WTC11 (cell line): ENCODE measurements around the gene WDR81. TPM values are rescaled to one million over a fixed set of nuclear protein-coding genes. Genes with fewer than 3 reads are reported as not detected.

ENCODE experiments used
- ATAC-seq: fragments of 200-7000 bp; cut with Tn5 transposase; 2 replicates; pipeline ENCODE4 v1.10.0; 2021; ENCODE audit warnings: mild to moderate bottlenecking, moderate library complexity
- CTCF ChIA-PET: fragments of 300-600 bp; sonication (Branson Sonifier 250); formaldehyde crosslinking; loops from one replicate; lab custom pipeline; 2021; ENCODE audit warnings: antibody characterized with exemption; lab: Charles Lee
- POLR2A ChIA-PET: fragments of 350-600 bp; sonication (Branson Sonifier 250); formaldehyde crosslinking; loops from one replicate; lab custom pipeline; 2021; ENCODE audit warnings: antibody characterized with exemption; lab: Charles Lee
- DNase-seq: peaks from one replicate; pipeline ENCODE4 v3.0.0; 2021; ENCODE audit warnings: low spot score
- H3K27ac Mint-ChIP-seq: 2 replicates; pipeline ENCODE4 v1.8.0; 2021; ENCODE audit warnings: mixed read lengths
- H3K27me3 Mint-ChIP-seq: 2 replicates; pipeline ENCODE4 v1.8.0; 2021; ENCODE audit warnings: low read depth, mild to moderate bottlenecking, moderate library complexity, mixed read lengths
- H3K36me3 Mint-ChIP-seq: 2 replicates; pipeline ENCODE4 v1.8.0; 2021; ENCODE audit warnings: mixed read lengths
- H3K4me1 Mint-ChIP-seq: 2 replicates; pipeline ENCODE4 v1.8.0; 2022; ENCODE audit warnings: mixed read lengths
- H3K4me3 Mint-ChIP-seq: 2 replicates; pipeline ENCODE4 v1.8.0; 2021; ENCODE audit warnings: mild to moderate bottlenecking, moderate library complexity, mixed read lengths
- H3K9me3 Mint-ChIP-seq: 2 replicates; pipeline ENCODE4 v1.8.0; 2021; ENCODE audit warnings: mixed read lengths
- CBFB ChIP-seq: sonication (generic); formaldehyde crosslinking; IDR thresholded peaks from 2 replicates; pipeline ENCODE4 v1.8.1; 2022; ENCODE audit warnings: mild to moderate bottlenecking, low read depth, missing genetic modification reagents
- HMGA2 ChIP-seq: fragments of 250-450 bp; sonication (Bioruptor Pico); IDR thresholded peaks from 2 replicates; pipeline ENCODE4 v1.4.0; 2021; ENCODE audit warnings: mild to moderate bottlenecking, moderate library complexity
- KAT7 ChIP-seq: sonication (generic); formaldehyde crosslinking; IDR thresholded peaks from 2 replicates; pipeline ENCODE4 v1.8.1; 2023; ENCODE audit warnings: missing genetic modification reagents, mild to moderate bottlenecking, borderline replicate concordance
- NR1H2 ChIP-seq: sonication (generic); formaldehyde crosslinking; IDR thresholded peaks from 2 replicates; pipeline ENCODE4 v1.9.0; 2021; ENCODE audit warnings: mild to moderate bottlenecking, moderate library complexity, missing genetic modification reagents
- OVOL2 ChIP-seq: fragments of 250-450 bp; sonication (Bioruptor Pico); IDR thresholded peaks from 2 replicates; pipeline ENCODE4 v1.9.0; 2021; ENCODE audit warnings: mild to moderate bottlenecking, borderline replicate concordance
- RORB ChIP-seq: fragments of 250-450 bp; sonication (Bioruptor Pico); IDR thresholded peaks from 2 replicates; pipeline ENCODE4 v1.9.0; 2021; ENCODE audit warnings: mild to moderate bottlenecking
- TP53 ChIP-seq: sonication (generic); formaldehyde crosslinking; IDR thresholded peaks from 2 replicates; pipeline ENCODE4 v1.8.1; 2023; ENCODE audit warnings: mild to moderate bottlenecking, missing genetic modification reagents
- ZNF138 ChIP-seq: sonication (generic); formaldehyde crosslinking; conservative IDR thresholded peaks from 2 replicates; pipeline ENCODE4 v1.8.1; 2022; ENCODE audit warnings: mild to moderate bottlenecking, moderate library complexity, missing genetic modification reagents
- ZNF396 ChIP-seq: fragments of 250-450 bp; sonication (Bioruptor Pico); IDR thresholded peaks from 2 replicates; pipeline ENCODE4 v1.8.0; 2021; ENCODE audit warnings: mild to moderate bottlenecking, moderate library complexity, borderline replicate concordance
- ZNF423 ChIP-seq: fragments of 250-450 bp; sonication (Bioruptor Pico); IDR thresholded peaks from 2 replicates; pipeline ENCODE4 v2.1.2; 2022; ENCODE audit warnings: mild to moderate bottlenecking, moderate library complexity
- ZNF671 ChIP-seq: fragments of 250-450 bp; sonication (Bioruptor Pico); IDR thresholded peaks from 2 replicates; pipeline ENCODE4 v1.8.0; 2021; ENCODE audit warnings: mild to moderate bottlenecking
- total RNA-seq: library from RNA; stranded (reverse); gene quantifications from 3 replicates; pipeline ENCODE4 v1.2.3, GENCODE V29; 2021
- TF ChIP-seq, protein P1 (sequence below): sonication (generic); formaldehyde crosslinking; IDR thresholded peaks from 2 replicates; pipeline ENCODE4 v1.8.1; 2023; ENCODE audit warnings: mild to moderate bottlenecking, moderate library complexity, missing genetic modification reagents
- TF ChIP-seq, protein P2 (sequence below): fragments of 250-450 bp; sonication (Bioruptor Pico); IDR thresholded peaks from 2 replicates; pipeline ENCODE4 v1.9.0; 2021; ENCODE audit warnings: mild to moderate bottlenecking, borderline replicate concordance
- TF ChIP-seq, protein P3 (sequence below): sonication (generic); formaldehyde crosslinking; IDR thresholded peaks from 2 replicates; pipeline ENCODE4 v1.8.0; 2022; ENCODE audit warnings: mild to moderate bottlenecking, missing genetic modification reagents
- TF ChIP-seq, protein P4 (sequence below): sonication (generic); formaldehyde crosslinking; conservative IDR thresholded peaks from 2 replicates; pipeline ENCODE4 v1.8.1; 2022; ENCODE audit warnings: mild to moderate bottlenecking, missing genetic modification reagents
- TF ChIP-seq, protein P5 (sequence below): fragments of 250-450 bp; sonication (Bioruptor Pico); IDR thresholded peaks from 2 replicates; pipeline ENCODE4 v1.9.0; 2021; ENCODE audit warnings: moderate library complexity, mild to moderate bottlenecking, inconsistent platforms, borderline replicate concordance
- TF ChIP-seq, protein P6 (sequence below): sonication (generic); formaldehyde crosslinking; IDR thresholded peaks from 2 replicates; pipeline ENCODE4 v1.8.0; 2023; ENCODE audit warnings: mild to moderate bottlenecking, missing genetic modification reagents
- TF ChIP-seq, protein P7 (sequence below): sonication (generic); formaldehyde crosslinking; IDR thresholded peaks from 2 replicates; pipeline ENCODE4 v1.8.1; 2023; ENCODE audit warnings: mild to moderate bottlenecking, missing genetic modification reagents

The WDR81 gene
- total RNA-seq, 1 experiment from 2014 or later, result 16.4 TPM

DNA sequence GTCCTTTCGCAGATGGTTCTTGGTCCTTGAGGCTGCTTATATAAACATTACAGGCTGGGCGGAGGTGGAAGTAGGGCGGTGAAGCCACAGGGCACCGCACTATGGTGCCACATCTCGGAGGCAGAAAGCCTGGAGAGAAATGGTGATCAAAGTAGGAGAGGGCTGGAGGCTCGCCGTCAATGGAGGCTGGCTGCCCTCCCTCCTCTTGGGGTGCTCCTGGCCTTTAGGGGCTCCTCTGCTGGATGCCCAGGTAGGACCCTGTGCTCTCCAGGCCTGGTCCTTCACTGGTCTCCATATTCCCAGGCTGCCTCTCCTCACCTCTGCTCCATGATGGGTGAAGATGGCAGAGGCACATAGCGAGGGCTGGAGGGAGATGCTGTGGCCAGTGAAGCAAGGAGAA lies 12.2 kb upstream of the WDR81 start (continued):
- TF ChIP-seq, protein P1, sequence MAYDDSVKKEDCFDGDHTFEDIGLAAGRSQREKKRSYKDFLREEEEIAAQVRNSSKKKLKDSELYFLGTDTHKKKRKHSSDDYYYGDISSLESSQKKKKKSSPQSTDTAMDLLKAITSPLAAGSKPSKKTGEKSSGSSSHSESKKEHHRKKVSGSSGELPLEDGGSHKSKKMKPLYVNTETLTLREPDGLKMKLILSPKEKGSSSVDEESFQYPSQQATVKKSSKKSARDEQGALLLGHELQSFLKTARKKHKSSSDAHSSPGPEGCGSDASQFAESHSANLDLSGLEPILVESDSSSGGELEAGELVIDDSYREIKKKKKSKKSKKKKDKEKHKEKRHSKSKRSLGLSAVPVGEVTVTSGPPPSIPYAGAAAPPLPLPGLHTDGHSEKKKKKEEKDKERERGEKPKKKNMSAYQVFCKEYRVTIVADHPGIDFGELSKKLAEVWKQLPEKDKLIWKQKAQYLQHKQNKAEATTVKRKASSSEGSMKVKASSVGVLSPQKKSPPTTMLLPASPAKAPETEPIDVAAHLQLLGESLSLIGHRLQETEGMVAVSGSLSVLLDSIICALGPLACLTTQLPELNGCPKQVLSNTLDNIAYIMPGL (CRISPR knock-in tag), result no peak
- TF ChIP-seq HMGA2 (CRISPR knock-in tag) (no peak), ZNF671 (CRISPR knock-in tag) (no peak), TP53 (CRISPR knock-in tag) (no peak), ZNF423 (CRISPR knock-in tag) (no peak), ZNF138 (CRISPR knock-in tag) (no peak)
- TF ChIP-seq, protein P2, sequence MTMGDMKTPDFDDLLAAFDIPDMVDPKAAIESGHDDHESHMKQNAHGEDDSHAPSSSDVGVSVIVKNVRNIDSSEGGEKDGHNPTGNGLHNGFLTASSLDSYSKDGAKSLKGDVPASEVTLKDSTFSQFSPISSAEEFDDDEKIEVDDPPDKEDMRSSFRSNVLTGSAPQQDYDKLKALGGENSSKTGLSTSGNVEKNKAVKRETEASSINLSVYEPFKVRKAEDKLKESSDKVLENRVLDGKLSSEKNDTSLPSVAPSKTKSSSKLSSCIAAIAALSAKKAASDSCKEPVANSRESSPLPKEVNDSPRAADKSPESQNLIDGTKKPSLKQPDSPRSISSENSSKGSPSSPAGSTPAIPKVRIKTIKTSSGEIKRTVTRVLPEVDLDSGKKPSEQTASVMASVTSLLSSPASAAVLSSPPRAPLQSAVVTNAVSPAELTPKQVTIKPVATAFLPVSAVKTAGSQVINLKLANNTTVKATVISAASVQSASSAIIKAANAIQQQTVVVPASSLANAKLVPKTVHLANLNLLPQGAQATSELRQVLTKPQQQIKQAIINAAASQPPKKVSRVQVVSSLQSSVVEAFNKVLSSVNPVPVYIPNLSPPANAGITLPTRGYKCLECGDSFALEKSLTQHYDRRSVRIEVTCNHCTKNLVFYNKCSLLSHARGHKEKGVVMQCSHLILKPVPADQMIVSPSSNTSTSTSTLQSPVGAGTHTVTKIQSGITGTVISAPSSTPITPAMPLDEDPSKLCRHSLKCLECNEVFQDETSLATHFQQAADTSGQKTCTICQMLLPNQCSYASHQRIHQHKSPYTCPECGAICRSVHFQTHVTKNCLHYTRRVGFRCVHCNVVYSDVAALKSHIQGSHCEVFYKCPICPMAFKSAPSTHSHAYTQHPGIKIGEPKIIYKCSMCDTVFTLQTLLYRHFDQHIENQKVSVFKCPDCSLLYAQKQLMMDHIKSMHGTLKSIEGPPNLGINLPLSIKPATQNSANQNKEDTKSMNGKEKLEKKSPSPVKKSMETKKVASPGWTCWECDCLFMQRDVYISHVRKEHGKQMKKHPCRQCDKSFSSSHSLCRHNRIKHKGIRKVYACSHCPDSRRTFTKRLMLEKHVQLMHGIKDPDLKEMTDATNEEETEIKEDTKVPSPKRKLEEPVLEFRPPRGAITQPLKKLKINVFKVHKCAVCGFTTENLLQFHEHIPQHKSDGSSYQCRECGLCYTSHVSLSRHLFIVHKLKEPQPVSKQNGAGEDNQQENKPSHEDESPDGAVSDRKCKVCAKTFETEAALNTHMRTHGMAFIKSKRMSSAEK (CRISPR knock-in tag), result no peak
- TF ChIP-seq, protein P3, sequence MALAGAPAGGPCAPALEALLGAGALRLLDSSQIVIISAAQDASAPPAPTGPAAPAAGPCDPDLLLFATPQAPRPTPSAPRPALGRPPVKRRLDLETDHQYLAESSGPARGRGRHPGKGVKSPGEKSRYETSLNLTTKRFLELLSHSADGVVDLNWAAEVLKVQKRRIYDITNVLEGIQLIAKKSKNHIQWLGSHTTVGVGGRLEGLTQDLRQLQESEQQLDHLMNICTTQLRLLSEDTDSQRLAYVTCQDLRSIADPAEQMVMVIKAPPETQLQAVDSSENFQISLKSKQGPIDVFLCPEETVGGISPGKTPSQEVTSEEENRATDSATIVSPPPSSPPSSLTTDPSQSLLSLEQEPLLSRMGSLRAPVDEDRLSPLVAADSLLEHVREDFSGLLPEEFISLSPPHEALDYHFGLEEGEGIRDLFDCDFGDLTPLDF, result no peak

DNA sequence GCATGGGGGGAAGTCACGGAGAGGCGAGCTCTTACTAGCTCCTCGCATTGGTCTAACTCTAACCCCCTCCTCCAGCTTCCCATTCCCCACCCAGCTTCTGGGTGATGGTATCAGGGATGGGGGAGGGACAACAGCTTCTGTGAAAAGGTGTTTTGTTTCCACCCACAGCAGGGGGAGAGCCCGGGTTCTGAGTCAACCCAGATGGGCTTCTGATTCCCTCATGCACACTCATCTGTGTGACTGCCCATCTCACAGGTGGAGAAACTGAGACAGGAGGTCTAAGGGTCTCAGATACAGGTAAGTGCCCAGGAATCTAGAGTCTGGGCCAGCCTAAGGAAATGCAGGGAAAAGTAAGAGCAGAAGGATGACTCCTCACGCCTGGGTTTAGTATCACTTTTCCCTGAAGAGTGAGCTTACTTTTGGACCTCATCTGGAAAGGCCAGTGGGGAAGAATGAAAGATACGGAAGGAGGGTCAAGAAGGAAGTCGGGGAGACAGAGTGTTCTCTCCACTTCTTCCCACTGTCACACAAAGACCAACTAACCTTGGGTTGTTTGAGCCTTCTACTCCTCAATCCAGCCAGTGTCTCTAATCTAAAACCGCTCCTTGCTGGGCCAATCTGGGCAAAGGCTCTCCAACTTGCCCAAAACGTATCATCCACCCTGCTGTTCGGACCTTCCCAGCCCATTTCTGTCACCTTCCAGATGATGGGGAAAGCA lies 11.2 kb upstream of the WDR81 start:
- CTCF ChIA-PET, result interaction anchor here (0.6 to 5.7 kb wide), 29 partner anchors 8 to 219 kb away, joined by 3 to 64 read pairs (median 5); partner anchors contain the start of genes PRPF8, RILP, RPA1 and SERPINF1
- peak overlapping the region; percentile 97 for H3K27ac Mint-ChIP-seq
- no peak for TF ChIP-seq NR1H2
- TF ChIP-seq KAT7 (CRISPR knock-in tag), result no peak
- TF ChIP-seq, protein P4, sequence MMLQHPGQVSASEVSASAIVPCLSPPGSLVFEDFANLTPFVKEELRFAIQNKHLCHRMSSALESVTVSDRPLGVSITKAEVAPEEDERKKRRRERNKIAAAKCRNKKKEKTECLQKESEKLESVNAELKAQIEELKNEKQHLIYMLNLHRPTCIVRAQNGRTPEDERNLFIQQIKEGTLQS (CRISPR knock-in tag), result no peak
- TF ChIP-seq, protein P1 (CRISPR knock-in tag), result no peak
- TF ChIP-seq ZNF423 (CRISPR knock-in tag), result no peak
- TF ChIP-seq, protein P5, sequence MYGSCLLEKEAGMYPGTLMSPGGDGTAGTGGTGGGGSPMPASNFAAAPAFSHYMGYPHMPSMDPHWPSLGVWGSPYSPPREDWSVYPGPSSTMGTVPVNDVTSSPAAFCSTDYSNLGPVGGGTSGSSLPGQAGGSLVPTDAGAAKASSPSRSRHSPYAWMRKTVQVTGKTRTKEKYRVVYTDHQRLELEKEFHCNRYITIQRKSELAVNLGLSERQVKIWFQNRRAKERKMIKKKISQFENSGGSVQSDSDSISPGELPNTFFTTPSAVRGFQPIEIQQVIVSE (CRISPR knock-in tag), result no peak
- no peak for TF ChIP-seq OVOL2
- TF ChIP-seq RORB (CRISPR knock-in tag), result no peak
- no peak for TF ChIP-seq CBFB (CRISPR knock-in tag)
- TF ChIP-seq ZNF396, result no peak
- TF ChIP-seq, protein P6, sequence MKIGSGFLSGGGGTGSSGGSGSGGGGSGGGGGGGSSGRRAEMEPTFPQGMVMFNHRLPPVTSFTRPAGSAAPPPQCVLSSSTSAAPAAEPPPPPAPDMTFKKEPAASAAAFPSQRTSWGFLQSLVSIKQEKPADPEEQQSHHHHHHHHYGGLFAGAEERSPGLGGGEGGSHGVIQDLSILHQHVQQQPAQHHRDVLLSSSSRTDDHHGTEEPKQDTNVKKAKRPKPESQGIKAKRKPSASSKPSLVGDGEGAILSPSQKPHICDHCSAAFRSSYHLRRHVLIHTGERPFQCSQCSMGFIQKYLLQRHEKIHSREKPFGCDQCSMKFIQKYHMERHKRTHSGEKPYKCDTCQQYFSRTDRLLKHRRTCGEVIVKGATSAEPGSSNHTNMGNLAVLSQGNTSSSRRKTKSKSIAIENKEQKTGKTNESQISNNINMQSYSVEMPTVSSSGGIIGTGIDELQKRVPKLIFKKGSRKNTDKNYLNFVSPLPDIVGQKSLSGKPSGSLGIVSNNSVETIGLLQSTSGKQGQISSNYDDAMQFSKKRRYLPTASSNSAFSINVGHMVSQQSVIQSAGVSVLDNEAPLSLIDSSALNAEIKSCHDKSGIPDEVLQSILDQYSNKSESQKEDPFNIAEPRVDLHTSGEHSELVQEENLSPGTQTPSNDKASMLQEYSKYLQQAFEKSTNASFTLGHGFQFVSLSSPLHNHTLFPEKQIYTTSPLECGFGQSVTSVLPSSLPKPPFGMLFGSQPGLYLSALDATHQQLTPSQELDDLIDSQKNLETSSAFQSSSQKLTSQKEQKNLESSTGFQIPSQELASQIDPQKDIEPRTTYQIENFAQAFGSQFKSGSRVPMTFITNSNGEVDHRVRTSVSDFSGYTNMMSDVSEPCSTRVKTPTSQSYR, result no peak
- TF ChIP-seq, protein P7, sequence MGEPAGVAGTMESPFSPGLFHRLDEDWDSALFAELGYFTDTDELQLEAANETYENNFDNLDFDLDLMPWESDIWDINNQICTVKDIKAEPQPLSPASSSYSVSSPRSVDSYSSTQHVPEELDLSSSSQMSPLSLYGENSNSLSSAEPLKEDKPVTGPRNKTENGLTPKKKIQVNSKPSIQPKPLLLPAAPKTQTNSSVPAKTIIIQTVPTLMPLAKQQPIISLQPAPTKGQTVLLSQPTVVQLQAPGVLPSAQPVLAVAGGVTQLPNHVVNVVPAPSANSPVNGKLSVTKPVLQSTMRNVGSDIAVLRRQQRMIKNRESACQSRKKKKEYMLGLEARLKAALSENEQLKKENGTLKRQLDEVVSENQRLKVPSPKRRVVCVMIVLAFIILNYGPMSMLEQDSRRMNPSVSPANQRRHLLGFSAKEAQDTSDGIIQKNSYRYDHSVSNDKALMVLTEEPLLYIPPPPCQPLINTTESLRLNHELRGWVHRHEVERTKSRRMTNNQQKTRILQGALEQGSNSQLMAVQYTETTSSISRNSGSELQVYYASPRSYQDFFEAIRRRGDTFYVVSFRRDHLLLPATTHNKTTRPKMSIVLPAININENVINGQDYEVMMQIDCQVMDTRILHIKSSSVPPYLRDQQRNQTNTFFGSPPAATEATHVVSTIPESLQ, result no peak

More for the DNA sequence above, 11.2 kb upstream of the WDR81 start:
- DNase-seq, result no peak
- Mint-ChIP-seq H3K4me3 (peak overlapping the region; percentile 93), H3K27me3 (peaks cover 8% of the 10 kb centered on the region), H3K36me3 (no peaks in the 10 kb centered on the region), H3K4me1 (peaks cover 23% of the 10 kb centered on the region), H3K9me3 (no peaks in the 10 kb centered on the region)
- POLR2A ChIA-PET, result interaction anchor here (0.6 to 1.5 kb wide), 8 partner anchors 9 to 139 kb away, joined by 3 to 4 read pairs (median 3); partner anchors contain the start of genes PRPF8 and SERPINF1
- no peak for ATAC-seq
